CD4-positive, alpha-beta T cell treated with Interferon gamma for 1 hour (primary cell): Measurements from ENCODE around the gene MINDY3.
"Not testable (repeated sequence)": the region's sequence is repeated elsewhere in the genome, so short reads cannot be mapped to it uniquely, and the experiment has no call there.

Experiments
- DNase-seq: peaks from one replicate; pipeline ENCODE4 v3.0.0-alpha.2; 2020

MINDY3 gene

DNA sequence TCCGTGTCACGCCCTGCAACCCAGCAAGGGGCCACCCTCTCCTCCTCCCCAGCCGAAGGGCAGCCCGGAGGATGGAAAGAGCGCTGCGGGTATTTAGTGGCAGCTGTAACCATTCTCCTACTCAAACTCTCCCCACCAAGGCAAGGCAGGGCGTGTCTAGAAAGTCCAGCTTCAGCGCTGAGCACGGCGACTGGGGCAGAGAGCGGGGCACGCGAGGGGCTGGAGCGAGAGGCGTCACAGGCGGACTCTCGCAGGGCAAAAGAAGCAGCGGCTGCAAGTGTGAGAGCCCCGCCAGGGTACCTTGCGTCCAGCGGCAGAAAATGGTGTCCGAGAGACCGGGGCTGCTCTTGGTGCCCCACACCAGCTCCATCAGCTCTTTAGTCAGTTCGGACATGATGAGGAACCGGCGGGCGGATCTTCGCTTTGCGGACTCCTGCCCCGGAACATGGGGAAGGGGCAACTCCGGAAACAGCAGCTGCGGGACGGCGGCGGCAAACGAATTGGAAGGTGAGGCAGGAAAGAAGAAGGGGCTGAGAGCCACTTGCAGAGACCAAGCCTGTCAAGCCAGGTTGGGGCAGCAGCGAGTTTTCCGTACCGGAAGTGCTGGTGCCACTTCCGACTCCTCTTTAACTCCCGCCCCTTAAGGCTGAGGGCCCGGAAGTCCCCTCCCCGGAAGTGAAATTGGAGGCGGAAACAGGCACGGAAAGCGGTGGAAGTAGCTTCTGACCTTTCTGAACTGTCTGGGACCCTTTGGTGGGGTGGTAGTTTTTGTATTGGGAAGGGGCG, at the start of gene MINDY3:
MINDY3 (minus strand) TSS at position 602 of the 786 bp plus-strand sequence; CDS start at position 394, 208 bp downstream.
- DNase-seq: peak; percentile 83

GRCh38 chr10:15901889-15902288, 41.6 kb upstream of the MINDY3 start:
- no peak for DNase-seq

- no peak for DNase-seq
Measured at GRCh38 chr10:15898046-15898445, 37.7 kb upstream of the MINDY3 start.

DNA sequence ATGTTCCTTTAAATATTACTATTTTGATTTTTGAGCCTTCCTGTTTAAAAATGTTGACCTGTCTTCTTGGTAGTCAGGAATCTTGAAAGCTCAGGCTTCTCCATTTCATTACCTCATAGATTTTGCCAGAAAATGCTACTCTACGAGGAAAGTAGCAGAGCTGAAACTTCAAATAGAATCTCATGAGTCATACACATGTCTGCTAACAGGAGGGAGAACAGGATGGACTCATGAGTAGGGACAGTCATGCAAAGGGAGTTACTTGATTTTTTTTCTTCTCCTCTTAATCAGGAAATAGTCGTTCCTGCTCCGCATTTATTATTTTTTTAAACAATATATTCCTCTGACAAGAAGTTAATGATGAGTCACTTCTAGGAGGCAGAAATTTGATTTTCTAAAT, 37.0 kb upstream of the MINDY3 start:
- DNase-seq: no peak

DNA sequence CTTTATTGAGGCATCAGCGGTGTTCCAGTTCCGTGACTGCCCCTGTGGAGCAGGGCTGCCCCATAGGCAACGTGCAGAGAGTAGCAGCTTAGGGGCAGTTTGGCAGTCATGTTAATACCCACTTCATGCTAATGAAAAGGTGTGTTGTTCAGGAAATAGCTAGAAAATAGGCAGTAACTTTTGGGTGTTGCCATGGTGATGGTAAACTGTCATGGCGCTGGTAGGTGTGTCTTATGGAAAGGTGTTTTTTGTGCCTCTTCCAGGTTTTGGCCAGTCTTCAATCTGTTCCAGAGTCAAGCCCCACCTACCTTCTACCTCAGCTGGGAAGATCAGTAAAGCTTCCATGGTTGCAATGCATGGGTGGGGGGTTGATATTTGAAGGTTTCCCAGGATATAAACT, 36.3 kb upstream of the MINDY3 start:
- DNase-seq: no peak

DNA sequence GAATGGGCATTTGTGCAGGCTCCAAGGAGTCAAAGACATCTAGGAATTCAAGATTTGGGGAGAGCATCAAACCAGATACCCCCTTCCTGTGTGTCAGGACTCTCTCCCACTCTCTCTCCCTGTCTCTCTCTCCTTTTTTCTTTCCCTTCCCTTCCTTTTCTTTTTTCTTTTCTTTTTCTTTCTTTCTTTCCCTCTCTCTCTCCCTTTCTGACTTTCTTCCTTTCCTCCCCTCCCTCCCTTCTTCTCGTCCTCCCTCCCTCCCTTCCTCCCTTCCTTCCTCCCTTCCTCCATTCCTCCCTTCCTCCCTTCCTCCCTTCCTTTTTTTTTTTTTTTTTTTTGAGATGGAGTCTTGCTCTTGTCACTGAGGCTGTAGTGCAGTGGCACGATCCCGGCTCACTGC, 24.1 kb upstream of the MINDY3 start:
- DNase-seq: no peak

GRCh38 chr10:15881542-15881941, 21.2 kb upstream of the MINDY3 start:
- no peak for DNase-seq

DNA sequence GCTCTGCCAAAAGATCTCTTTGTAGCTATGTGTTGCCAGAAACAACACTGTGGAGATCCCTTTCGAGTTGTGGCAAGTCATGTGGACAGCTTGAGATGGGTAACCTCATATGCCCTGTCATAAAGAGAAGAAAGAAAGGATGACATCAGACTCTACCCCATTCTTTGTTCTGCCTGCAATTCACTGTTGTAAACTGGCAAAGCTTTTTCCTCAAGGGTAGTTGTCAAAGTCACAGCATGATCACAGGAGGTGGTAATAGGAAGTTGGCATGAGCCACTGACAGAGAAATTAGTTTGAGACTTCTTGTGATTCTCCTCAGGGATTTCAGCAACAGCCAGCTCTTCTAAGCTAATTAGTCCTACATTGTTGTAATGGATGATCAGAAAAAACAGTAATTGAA, 19.4 kb upstream of the MINDY3 start:
- DNase-seq: no peak

DNA sequence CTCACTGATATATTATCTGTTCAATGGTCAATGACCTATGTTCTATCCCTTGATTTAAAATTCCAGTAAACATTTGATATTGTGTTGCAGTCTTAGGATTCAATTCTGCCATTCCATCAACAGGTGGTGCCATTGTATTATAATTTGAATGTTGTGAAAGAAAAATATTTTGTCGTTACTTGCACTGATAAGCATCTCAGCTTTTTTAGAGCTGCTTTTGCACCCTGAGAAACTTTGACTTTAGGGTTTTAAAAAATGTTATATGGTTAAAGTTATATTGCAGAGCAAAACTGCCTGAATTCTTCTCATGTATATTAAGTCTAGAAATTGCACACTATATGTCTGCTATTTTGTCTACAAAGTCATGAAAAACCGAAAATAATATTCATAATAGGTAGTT, 18.8 kb upstream of the MINDY3 start:
- no peak for DNase-seq

DNA sequence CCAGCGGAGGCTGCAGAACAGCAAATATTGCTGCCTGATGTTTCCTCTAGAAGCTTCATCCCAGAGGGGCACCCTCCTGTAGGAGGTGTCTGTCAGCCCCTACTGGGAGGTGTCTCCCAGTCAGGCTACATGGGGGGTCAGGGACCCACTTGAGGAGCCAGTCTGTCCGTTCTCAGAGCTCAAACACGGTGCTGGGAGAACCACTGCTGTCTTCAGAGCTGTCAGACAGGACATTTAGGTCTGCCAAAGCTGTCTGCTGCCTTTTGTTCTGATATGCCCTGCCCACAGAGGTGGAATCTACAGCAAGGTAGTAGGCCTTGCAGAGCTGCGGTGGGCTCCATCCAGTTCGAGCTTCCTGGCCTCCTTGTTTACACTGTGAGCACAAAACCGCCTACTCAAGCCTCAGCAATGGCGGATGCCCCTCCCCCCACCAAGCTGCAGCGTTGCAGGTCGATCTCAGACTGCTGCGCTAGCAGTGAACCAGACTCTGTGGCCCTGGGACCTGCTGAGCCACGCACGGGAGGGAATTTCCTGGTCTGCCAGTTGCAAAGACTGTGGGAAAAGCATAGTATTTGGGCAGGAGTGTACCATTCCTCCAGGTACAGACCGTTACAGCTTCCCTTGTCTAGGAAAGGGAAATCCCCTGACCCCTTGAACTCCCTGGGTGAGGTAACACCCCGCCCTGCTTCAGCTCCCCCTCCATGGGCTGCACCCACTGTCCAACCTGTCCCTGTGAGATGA, 17.7 kb upstream of the MINDY3 start:
- DNase-seq: no peak

GRCh38 chr10:15876274-15876673, 16.0 kb upstream of the MINDY3 start:
- not testable (repeated sequence) for DNase-seq

GRCh38 chr10:15872645-15873044, 12.3 kb upstream of the MINDY3 start:
- not testable (repeated sequence) for DNase-seq

- DNase-seq: no peak
Measured at GRCh38 chr10:15871823-15872222, 11.5 kb upstream of the MINDY3 start.

- no peak for DNase-seq
Measured at GRCh38 chr10:15869935-15870334, 9.6 kb upstream of the MINDY3 start.

- DNase-seq: no peak
Measured at GRCh38 chr10:15868006-15868405, 7.7 kb upstream of the MINDY3 start.

DNA sequence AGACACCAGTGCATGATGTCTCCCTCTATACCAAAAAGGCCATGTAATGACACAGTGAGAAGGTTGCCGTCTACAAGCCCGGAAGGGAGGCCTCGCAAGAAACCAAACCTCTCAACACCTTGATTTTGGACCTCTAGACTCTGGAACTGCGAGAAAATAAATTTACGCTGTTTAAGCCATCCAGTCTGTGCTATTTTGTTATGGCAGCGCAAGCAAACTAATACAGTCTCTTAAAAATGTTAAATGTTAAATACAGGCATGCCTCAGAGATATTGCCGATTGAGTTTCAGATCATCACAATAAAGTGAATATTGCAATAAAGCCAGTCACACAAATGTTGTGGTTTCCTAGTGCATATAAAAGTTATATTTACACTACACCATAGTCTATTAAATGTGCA, 5.0 kb upstream of the MINDY3 start:
- DNase-seq: no peak

GRCh38 chr10:15864419-15864818, 4.1 kb upstream of the MINDY3 start:
- no peak for DNase-seq

GRCh38 chr10:15863733-15864132, 3.4 kb upstream of the MINDY3 start:
- DNase-seq: no peak

DNA sequence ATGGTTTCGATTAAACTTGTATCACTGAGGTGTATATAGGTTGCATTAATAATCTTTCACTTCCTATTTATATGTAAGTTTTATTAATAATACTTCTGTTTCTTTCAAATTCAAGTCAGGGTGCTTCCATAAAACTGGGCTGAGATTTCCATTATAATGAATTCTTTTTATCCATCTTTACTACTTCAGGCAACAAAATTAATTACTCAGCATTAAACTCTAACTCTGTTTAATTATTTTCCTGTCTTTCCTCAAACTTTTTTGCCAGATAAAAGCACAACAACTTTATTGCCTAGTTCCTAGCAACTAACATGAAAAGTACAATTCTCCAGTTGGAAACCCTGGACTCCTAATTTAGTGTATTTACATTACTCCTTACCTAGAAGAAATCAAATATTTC, 3.0 kb upstream of the MINDY3 start:
- DNase-seq: no peak

DNA sequence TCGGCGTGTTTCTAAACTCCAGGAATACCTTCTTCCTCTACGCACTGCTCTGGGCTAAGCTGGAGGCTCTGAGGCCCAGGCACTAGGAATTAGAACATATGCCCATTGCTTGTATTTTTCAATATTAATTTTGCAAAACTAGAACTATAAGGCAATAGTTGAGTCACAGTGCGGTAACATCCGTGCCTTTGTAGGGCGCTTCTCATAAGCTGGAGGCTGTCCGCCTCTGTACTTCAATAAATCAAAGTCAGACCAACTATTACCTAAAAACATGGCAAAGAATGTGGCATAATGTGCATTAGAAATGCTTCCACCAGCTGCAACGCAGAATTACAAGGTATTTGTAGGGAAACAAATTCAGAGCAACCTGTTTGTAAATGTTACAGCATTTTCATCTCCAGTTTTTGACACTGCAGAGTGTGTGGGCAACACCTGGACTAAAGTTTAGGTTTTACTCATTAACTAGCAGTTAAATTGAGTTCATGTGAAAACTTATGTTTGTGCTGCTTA, 440 bp upstream of the MINDY3 start:
- no peak for DNase-seq

GRCh38 chr10:15859509-15859905, 800 bp downstream of the MINDY3 start:
- DNase-seq: no peak

GRCh38 chr10:15858861-15859281, 1.4 kb downstream of the MINDY3 start:
- no peak for DNase-seq

GRCh38 chr10:15857107-15857575, 3.2 kb downstream of the MINDY3 start:
- DNase-seq: no peak
